OCI-LY1 (cell line): Measurements from ENCODE around the gene ARL11.

ENCODE experiments used
- EZH2 ChIP-seq: fragments of 200-600 bp; sonication (generic), shearing (Covaris generic); IDR thresholded peaks from 2 replicates; pipeline ENCODE4 v1.8.0; 2017; ENCODE audit warnings: borderline replicate concordance, mixed run types, mild to moderate bottlenecking, antibody characterized with exemption, low read length, moderate library complexity, mixed read lengths
- TF ChIP-seq, protein P1 (sequence below): fragments of 200-600 bp; sonication (generic), shearing (Covaris generic); IDR thresholded peaks from 2 replicates; pipeline ENCODE4 v1.5.1; 2017; ENCODE audit warnings: mild to moderate bottlenecking, antibody characterized with exemption, low read length, moderate library complexity, mixed read lengths

DNA sequence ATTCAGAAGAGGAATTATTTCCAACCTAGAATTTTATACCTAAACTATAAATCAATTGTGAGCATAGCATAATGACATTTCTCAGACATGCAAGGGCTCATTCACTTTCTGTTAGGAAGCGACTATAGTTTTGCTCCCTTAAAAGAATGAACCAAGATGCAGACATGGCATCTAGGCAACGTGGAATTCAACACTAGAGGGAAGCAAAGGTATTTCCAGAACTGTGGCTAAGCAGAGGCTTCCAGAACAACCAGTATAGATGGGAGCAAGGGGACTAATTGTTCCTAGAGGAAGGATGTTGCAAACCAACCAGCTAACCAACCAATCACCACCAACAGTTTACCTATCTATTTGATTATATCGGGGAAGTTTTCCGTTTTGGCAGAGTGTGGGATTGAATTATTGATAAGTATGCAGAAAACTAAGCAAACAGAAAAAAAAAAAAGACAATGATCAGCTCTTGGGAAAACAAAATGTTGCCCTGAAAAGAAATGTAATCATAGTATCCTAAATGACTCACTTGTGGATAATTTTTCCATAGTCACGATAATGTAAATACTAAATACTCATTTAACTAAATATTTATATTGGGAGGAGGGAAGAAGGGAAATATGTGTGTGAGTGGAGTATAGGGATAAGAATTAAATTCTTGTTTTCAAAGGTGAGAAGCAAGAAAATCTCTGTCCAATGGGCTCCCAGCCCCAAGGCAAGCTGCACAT lies 21.1 kb downstream of the ARL11 start:
- TF ChIP-seq, protein P1, sequence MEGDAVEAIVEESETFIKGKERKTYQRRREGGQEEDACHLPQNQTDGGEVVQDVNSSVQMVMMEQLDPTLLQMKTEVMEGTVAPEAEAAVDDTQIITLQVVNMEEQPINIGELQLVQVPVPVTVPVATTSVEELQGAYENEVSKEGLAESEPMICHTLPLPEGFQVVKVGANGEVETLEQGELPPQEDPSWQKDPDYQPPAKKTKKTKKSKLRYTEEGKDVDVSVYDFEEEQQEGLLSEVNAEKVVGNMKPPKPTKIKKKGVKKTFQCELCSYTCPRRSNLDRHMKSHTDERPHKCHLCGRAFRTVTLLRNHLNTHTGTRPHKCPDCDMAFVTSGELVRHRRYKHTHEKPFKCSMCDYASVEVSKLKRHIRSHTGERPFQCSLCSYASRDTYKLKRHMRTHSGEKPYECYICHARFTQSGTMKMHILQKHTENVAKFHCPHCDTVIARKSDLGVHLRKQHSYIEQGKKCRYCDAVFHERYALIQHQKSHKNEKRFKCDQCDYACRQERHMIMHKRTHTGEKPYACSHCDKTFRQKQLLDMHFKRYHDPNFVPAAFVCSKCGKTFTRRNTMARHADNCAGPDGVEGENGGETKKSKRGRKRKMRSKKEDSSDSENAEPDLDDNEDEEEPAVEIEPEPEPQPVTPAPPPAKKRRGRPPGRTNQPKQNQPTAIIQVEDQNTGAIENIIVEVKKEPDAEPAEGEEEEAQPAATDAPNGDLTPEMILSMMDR: no peak
- TF ChIP-seq EZH2: no peak
